ENCODE data around the gene LATS1.
A peak's percentile ranks its signal among the peaks of the same experiment; 100 is the strongest.

LATS1 gene

DNA sequence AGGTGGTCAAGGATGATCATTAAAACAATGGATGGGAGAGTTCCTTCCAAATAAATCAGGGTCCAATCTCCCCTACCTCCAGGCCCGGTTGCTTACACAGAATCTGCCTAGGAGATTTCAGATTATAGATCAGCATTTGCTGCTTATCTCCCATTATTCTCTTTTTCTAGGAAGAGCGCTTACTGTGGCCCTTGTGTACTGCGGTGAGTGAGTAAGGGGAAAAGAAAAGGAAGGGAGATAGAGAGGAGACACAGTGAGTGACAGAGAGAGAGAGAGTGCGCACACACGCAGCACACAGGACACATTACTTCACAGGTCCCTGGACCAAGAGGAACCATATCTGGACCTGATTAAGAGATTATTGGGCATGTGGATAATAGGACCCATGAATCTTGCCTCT lies 6.2 kb downstream of the LATS1 start:
- no peak overlapping the region for H3K27ac ChIP-seq (ENCODE audit: low read length, poor library complexity, severe bottlenecking)
- no peak overlapping the region for H3K9ac ChIP-seq (ENCODE audit: low read length)
- no peaks in the 10 kb centered on the region for H3K36me3 ChIP-seq (ENCODE audit: control insufficient read depth in 1 of 2, insufficient read depth in 2 of 2, low read depth in 1 of 2, low read length in 2 of 2)
- H3K23ac ChIP-seq (ENCODE audit: low read length in 2 of 2), result no peak overlapping the region
- H3K9me3 ChIP-seq (ENCODE audit: control insufficient read depth, low read length), result no peaks in the 10 kb centered on the region
- H4K8ac ChIP-seq (ENCODE audit: low read length), result no peak overlapping the region
- H3K79me1 ChIP-seq (replicated peaks; ENCODE audit: low read length, poor library complexity, severe bottlenecking), result no peaks in the 10 kb centered on the region
- WGBS, result 96% methylated on average over 4 of the region's 5 CpGs
- no peak overlapping the region for H3K4me3 ChIP-seq (ENCODE audit: insufficient read depth in 1 of 2, low read depth in 1 of 2, low read length in 2 of 2)
- no peak overlapping the region for H4K91ac ChIP-seq (ENCODE audit: low read length)
- no peak overlapping the region for H3K14ac ChIP-seq (ENCODE audit: low read length in 2 of 2)
- no peak overlapping the region for H3K4ac ChIP-seq (ENCODE audit: low read depth in 1 of 2, low read length in 2 of 2)
- no peak overlapping the region for H3K18ac ChIP-seq (ENCODE audit: low read depth in 1 of 2, low read length in 2 of 2)
- no peak overlapping the region for H2AFZ ChIP-seq (ENCODE audit: low read depth, low read length)
- H3K4me1 ChIP-seq (ENCODE audit: control insufficient read depth, insufficient read depth, low read depth, low read length), result no peaks in the 10 kb centered on the region
- no peak overlapping the region for H2AK5ac ChIP-seq (ENCODE audit: low read length, severe bottlenecking)
- no peaks in the 10 kb centered on the region for H3K27me3 ChIP-seq (ENCODE audit: control insufficient read depth in 1 of 2, insufficient read depth in 1 of 2, low read length in 2 of 2)
- no peak overlapping the region for H3K4me2 ChIP-seq (ENCODE audit: low read length, poor library complexity, severe bottlenecking)
- no peak overlapping the region for H2BK120ac ChIP-seq (ENCODE audit: low read depth, low read length)
- DNase-seq, result no peak
- H2BK15ac ChIP-seq (ENCODE audit: low read depth, poor library complexity, severe bottlenecking), result no peak overlapping the region
- H2BK5ac ChIP-seq (ENCODE audit: low read depth, low read length, poor library complexity, severe bottlenecking), result no peak overlapping the region
- no peak overlapping the region for H2BK12ac ChIP-seq (ENCODE audit: low read length in 2 of 2)

DNA sequence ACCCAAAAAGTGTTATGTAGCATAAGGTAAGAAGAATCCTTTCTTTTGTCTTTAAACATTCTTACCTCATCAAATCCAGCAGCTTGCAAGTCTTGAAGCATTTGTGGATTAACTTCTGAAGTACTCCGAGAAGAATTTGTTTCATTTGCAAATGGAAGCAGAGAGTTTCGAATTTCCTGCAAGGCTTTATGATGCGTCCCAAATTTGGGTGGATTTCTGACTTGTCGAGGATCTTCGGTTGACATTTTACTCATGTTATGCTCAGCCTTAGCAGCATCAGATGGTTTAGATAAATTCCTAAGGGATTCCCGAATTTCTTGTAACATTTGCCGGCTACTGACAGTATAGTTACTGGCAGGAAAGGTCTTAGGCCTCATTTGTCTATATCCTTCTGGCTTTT lies 16.2 kb downstream of the LATS1 start:
- no peak for DNase-seq
- Histone ChIP-seq H2BK12ac (ENCODE audit: low read length in 2 of 2) (no peak overlapping the region), H4K91ac (ENCODE audit: low read length) (no peak overlapping the region), H3K4me3 (ENCODE audit: insufficient read depth in 1 of 2, low read depth in 1 of 2, low read length in 2 of 2) (peak overlapping the region in 1 of 2 experiments; percentile 28), H3K4me2 (ENCODE audit: low read length, poor library complexity, severe bottlenecking) (no peak overlapping the region), H3K79me1 (replicated peaks; ENCODE audit: low read length, poor library complexity, severe bottlenecking) (peaks cover 1% of the 10 kb centered on the region), H2BK15ac (ENCODE audit: low read depth, poor library complexity, severe bottlenecking) (no peak overlapping the region), H2AK5ac (ENCODE audit: low read length, severe bottlenecking) (no peak overlapping the region), H3K9ac (ENCODE audit: low read length) (peak overlapping the region; percentile 26), H3K23ac (ENCODE audit: low read length in 2 of 2) (no peak overlapping the region), H3K27me3 (ENCODE audit: control insufficient read depth in 1 of 2, insufficient read depth in 1 of 2, low read length in 2 of 2) (no peaks in the 10 kb centered on the region), H3K36me3 (ENCODE audit: control insufficient read depth in 1 of 2, insufficient read depth in 2 of 2, low read depth in 1 of 2, low read length in 2 of 2) (peaks cover 2 to 43% of the 10 kb centered on the region in 2 experiments), H3K4me1 (ENCODE audit: control insufficient read depth, insufficient read depth, low read depth, low read length) (peaks cover 1% of the 10 kb centered on the region), H2BK120ac (ENCODE audit: low read depth, low read length) (no peak overlapping the region), H3K14ac (ENCODE audit: low read length in 2 of 2) (no peak overlapping the region), H3K18ac (ENCODE audit: low read depth in 1 of 2, low read length in 2 of 2) (no peak overlapping the region), H3K4ac (ENCODE audit: low read depth in 1 of 2, low read length in 2 of 2) (peak overlapping the region in 1 of 2 experiments; percentile 67), H2AFZ (ENCODE audit: low read depth, low read length) (no peak overlapping the region), H4K8ac (ENCODE audit: low read length) (no peak overlapping the region), H3K9me3 (ENCODE audit: control insufficient read depth, low read length) (no peaks in the 10 kb centered on the region), H3K27ac (ENCODE audit: low read length, poor library complexity, severe bottlenecking) (peak overlapping the region; percentile 51), H2BK5ac (ENCODE audit: low read depth, low read length, poor library complexity, severe bottlenecking) (no peak overlapping the region)
- 79% methylated on average over 7 of the region's 7 CpGs for WGBS

DNA sequence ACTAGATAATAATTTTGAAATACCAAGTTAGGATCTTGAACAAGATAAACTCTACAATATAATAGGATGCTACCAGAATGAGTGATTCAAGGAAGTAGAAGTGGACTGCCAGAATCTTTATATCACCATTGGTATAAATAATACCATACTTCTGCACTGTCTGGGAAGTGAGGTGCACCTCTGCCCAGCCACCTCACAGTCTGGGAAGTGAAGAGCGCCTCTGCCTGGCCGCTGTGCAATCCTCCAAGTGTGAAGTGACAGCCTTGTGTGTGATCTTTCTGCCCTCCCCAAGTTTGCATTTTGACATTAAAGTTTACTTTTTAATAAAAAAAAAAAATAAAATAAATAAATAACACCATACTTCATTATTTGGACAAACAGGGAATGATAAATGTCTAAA lies 18.8 kb downstream of the LATS1 start:
- 100% methylated on average over 2 of the region's 2 CpGs for WGBS
- H3K79me1 ChIP-seq (replicated peaks; ENCODE audit: low read length, poor library complexity, severe bottlenecking), result peaks cover 4% of the 10 kb centered on the region
- no peak for DNase-seq

DNA sequence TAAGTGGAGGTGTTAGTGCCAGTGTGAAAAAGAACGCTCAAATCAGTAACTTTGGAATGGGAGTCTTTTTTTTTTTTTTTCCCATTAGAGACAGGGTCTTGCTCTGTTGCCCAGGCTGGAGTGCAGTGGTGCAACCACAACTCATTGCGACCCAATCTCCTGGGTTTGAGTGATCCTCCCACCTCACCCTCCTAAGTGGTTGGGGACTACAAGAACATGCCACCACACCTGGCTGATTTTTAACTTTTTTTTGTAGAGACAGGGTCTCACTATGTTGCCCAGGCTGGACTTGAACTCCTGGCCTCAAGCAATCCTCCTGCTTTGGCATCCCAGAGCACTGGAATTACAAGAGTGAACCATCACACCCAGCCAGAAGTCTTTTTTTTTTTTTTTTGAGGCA lies 19.7 kb downstream of the LATS1 start:
- H3K27ac ChIP-seq (ENCODE audit: low read length, poor library complexity, severe bottlenecking), result no peak overlapping the region
- peaks cover 1% of the 10 kb centered on the region for H3K4me1 ChIP-seq (ENCODE audit: control insufficient read depth, insufficient read depth, low read depth, low read length)
- H2BK15ac ChIP-seq (ENCODE audit: low read depth, poor library complexity, severe bottlenecking), result no peak overlapping the region
- no peak overlapping the region for H3K23ac ChIP-seq (ENCODE audit: low read length in 2 of 2)
- no peak for DNase-seq
- peaks cover 5 to 63% of the 10 kb centered on the region in 2 experiments for H3K36me3 ChIP-seq (ENCODE audit: control insufficient read depth in 1 of 2, insufficient read depth in 2 of 2, low read depth in 1 of 2, low read length in 2 of 2)
- H3K4ac ChIP-seq (ENCODE audit: low read depth in 1 of 2, low read length in 2 of 2), result no peak overlapping the region
- H2BK12ac ChIP-seq (ENCODE audit: low read length in 2 of 2), result no peak overlapping the region
- H3K9me3 ChIP-seq (ENCODE audit: control insufficient read depth, low read length), result no peaks in the 10 kb centered on the region
- H3K4me2 ChIP-seq (ENCODE audit: low read length, poor library complexity, severe bottlenecking), result no peak overlapping the region
- H2BK5ac ChIP-seq (ENCODE audit: low read depth, low read length, poor library complexity, severe bottlenecking), result no peak overlapping the region
- H3K27me3 ChIP-seq (ENCODE audit: control insufficient read depth in 1 of 2, insufficient read depth in 1 of 2, low read length in 2 of 2), result no peaks in the 10 kb centered on the region
- H3K79me1 ChIP-seq (replicated peaks; ENCODE audit: low read length, poor library complexity, severe bottlenecking), result peaks cover 4% of the 10 kb centered on the region
- no peak overlapping the region for H3K9ac ChIP-seq (ENCODE audit: low read length)
- no peak overlapping the region for H4K91ac ChIP-seq (ENCODE audit: low read length)
- H3K18ac ChIP-seq (ENCODE audit: low read depth in 1 of 2, low read length in 2 of 2), result no peak overlapping the region
- no peak overlapping the region for H2AFZ ChIP-seq (ENCODE audit: low read depth, low read length)
- 99% methylated on average over 2 of the region's 2 CpGs for WGBS
- H3K14ac ChIP-seq (ENCODE audit: low read length in 2 of 2), result no peak overlapping the region
- no peak overlapping the region for H2AK5ac ChIP-seq (ENCODE audit: low read length, severe bottlenecking)
- H3K4me3 ChIP-seq (ENCODE audit: insufficient read depth in 1 of 2, low read depth in 1 of 2, low read length in 2 of 2), result no peak overlapping the region
- H4K8ac ChIP-seq (ENCODE audit: low read length), result no peak overlapping the region
- H2BK120ac ChIP-seq (ENCODE audit: low read depth, low read length), result no peak overlapping the region

More for the DNA sequence above, 18.8 kb downstream of the LATS1 start:
- Histone ChIP-seq H3K4me2 (ENCODE audit: low read length, poor library complexity, severe bottlenecking) (no peak overlapping the region), H3K27ac (ENCODE audit: low read length, poor library complexity, severe bottlenecking) (no peak overlapping the region), H3K9me3 (ENCODE audit: control insufficient read depth, low read length) (no peaks in the 10 kb centered on the region), H2BK120ac (ENCODE audit: low read depth, low read length) (no peak overlapping the region), H2AFZ (ENCODE audit: low read depth, low read length) (no peak overlapping the region), H3K9ac (ENCODE audit: low read length) (no peak overlapping the region), H3K4me1 (ENCODE audit: control insufficient read depth, insufficient read depth, low read depth, low read length) (peaks cover 1% of the 10 kb centered on the region), H4K91ac (ENCODE audit: low read length) (no peak overlapping the region), H3K36me3 (ENCODE audit: control insufficient read depth in 1 of 2, insufficient read depth in 2 of 2, low read depth in 1 of 2, low read length in 2 of 2) (peaks cover 2 to 57% of the 10 kb centered on the region in 2 experiments), H3K18ac (ENCODE audit: low read depth in 1 of 2, low read length in 2 of 2) (no peak overlapping the region), H3K4ac (ENCODE audit: low read depth in 1 of 2, low read length in 2 of 2) (no peak overlapping the region), H4K8ac (ENCODE audit: low read length) (no peak overlapping the region), H3K4me3 (ENCODE audit: insufficient read depth in 1 of 2, low read depth in 1 of 2, low read length in 2 of 2) (no peak overlapping the region), H2BK15ac (ENCODE audit: low read depth, poor library complexity, severe bottlenecking) (no peak overlapping the region), H3K23ac (ENCODE audit: low read length in 2 of 2) (no peak overlapping the region), H2BK12ac (ENCODE audit: low read length in 2 of 2) (no peak overlapping the region), H3K27me3 (ENCODE audit: control insufficient read depth in 1 of 2, insufficient read depth in 1 of 2, low read length in 2 of 2) (no peaks in the 10 kb centered on the region), H3K14ac (ENCODE audit: low read length in 2 of 2) (no peak overlapping the region), H2AK5ac (ENCODE audit: low read length, severe bottlenecking) (no peak overlapping the region), H2BK5ac (ENCODE audit: low read depth, low read length, poor library complexity, severe bottlenecking) (no peak overlapping the region)
